Esophagus muscularis mucosa (tissue), 4 donors: ENCODE results near the gene BMPR1A.

Experiments used
- CTCF ChIP-seq, 3 experiments: fragments of 200-600 bp in 2 of 3; fragments of 450-650 bp in 1 of 3; sonication (generic) in 2 of 3; IDR thresholded peaks; one replicate each; pipeline ENCODE4 v1.5.1; 2017 to 2019; ENCODE audit warnings: antibody characterized with exemption in 3 of 3, mild to moderate bottlenecking in 2 of 3, moderate library complexity in 1 of 3
- EP300 ChIP-seq: sonication (generic); formaldehyde crosslinking; IDR thresholded peaks from one replicate; pipeline ENCODE4 v1.6.1; 2017; ENCODE audit warnings: antibody characterized with exemption
- POLR2A ChIP-seq: fragments of 450-650 bp; IDR thresholded peaks from one replicate; pipeline ENCODE4 v1.6.1; 2017; ENCODE audit warnings: antibody characterized with exemption, moderate library complexity, mild to moderate bottlenecking, low read depth
- POLR2AphosphoS5 ChIP-seq, 2 donors: sonication (generic); formaldehyde crosslinking; IDR thresholded peaks; one replicate each; pipeline ENCODE4 v1.6.1; 2017; ENCODE audit warnings: antibody characterized with exemption in 2 of 2

GRCh38 chr10:86862373-86862772, 106.0 kb downstream of the BMPR1A start:
- no peak for TF ChIP-seq CTCF (IDR thresholded peaks at IDR 0.05)
- TF ChIP-seq POLR2A, result no peak
- TF ChIP-seq EP300, result no peak
- no peak for TF ChIP-seq POLR2AphosphoS5 (IDR thresholded peaks at IDR 0.05)
